Sigmoid colon (tissue), 4 donors: Measurements from ENCODE around the gene ACAP2.

Experiments used
- EP300 ChIP-seq, 4 donors: sonication (generic); formaldehyde crosslinking; IDR thresholded peaks; one replicate each; pipeline ENCODE4 v1.6.1; 2017; ENCODE audit warnings: antibody characterized with exemption in 4 of 4
- POLR2A ChIP-seq, 2 donors: fragments of 450-650 bp; IDR thresholded peaks; one replicate each; pipeline ENCODE4 v1.6.1; 2016; ENCODE audit warnings: antibody characterized with exemption in 2 of 2, mild to moderate bottlenecking in 2 of 2, moderate library complexity in 2 of 2
- TF ChIP-seq, protein P1 (sequence below), 4 experiments: fragments of 450-650 bp in 3 of 4; fragments of 200-600 bp in 1 of 4; IDR thresholded peaks; one replicate each; pipeline ENCODE4 v1.5.1; 2016 to 2019; ENCODE audit warnings: antibody characterized with exemption in 4 of 4, mild to moderate bottlenecking in 3 of 4, moderate library complexity in 2 of 4

DNA sequence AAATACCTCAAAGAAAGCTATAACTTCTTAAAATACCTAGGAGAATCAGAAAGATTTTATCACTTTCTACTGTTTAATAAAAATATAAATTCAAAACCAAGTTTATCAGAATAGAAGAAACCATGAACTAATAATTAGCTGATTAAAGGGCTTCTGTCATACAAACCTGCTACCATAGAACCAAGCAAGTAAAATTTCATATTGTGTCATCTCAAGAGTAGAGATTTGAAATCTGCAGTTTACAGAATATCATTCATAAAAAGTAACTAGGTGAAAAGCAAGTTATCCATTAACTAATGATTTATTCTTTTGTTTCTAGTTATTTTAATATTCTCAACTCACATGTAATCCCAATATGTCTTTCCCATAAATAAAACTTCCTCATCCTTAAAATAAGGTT lies 135.1 kb downstream of the ACAP2 start:
- TF ChIP-seq, protein P1, sequence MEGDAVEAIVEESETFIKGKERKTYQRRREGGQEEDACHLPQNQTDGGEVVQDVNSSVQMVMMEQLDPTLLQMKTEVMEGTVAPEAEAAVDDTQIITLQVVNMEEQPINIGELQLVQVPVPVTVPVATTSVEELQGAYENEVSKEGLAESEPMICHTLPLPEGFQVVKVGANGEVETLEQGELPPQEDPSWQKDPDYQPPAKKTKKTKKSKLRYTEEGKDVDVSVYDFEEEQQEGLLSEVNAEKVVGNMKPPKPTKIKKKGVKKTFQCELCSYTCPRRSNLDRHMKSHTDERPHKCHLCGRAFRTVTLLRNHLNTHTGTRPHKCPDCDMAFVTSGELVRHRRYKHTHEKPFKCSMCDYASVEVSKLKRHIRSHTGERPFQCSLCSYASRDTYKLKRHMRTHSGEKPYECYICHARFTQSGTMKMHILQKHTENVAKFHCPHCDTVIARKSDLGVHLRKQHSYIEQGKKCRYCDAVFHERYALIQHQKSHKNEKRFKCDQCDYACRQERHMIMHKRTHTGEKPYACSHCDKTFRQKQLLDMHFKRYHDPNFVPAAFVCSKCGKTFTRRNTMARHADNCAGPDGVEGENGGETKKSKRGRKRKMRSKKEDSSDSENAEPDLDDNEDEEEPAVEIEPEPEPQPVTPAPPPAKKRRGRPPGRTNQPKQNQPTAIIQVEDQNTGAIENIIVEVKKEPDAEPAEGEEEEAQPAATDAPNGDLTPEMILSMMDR (IDR thresholded peaks at IDR 0.05): no peak
- TF ChIP-seq EP300 (IDR thresholded peaks at IDR 0.05): no peak
- TF ChIP-seq POLR2A (IDR thresholded peaks at IDR 0.05): no peak
